ENCODE measurements around the gene ZSCAN2.
"Not testable (repeated sequence)": the region's sequence is repeated elsewhere in the genome, so short reads cannot be mapped to it uniquely, and the experiment has no call there.

The ZSCAN2 gene

GRCh38 chr15:84600687-84601554 is at the start of gene ZSCAN2:
Gene ZSCAN2 (plus strand): TSS chr15:84601009. CDS start chr15:84603928, 2,919 bp downstream.
- DNase-seq (ENCODE audit: low read depth, low spot score), result peak; percentile 98

GRCh38 chr15:84551624-84552023 is 49.2 kb upstream of the ZSCAN2 start:
- not testable (repeated sequence) for DNase-seq (ENCODE audit: low read depth, low spot score)

- DNase-seq (ENCODE audit: low read depth, low spot score), result peak; percentile 50
Measured at GRCh38 chr15:84552896-84553295, 47.9 kb upstream of the ZSCAN2 start.

- DNase-seq (ENCODE audit: low read depth, low spot score), result not testable (repeated sequence)
Measured at GRCh38 chr15:84556690-84557089, 44.1 kb upstream of the ZSCAN2 start.

- not testable (repeated sequence) for DNase-seq (ENCODE audit: low read depth, low spot score)
Measured at GRCh38 chr15:84568021-84568420, 32.8 kb upstream of the ZSCAN2 start.

- DNase-seq (ENCODE audit: low read depth, low spot score), result no peak
Measured at GRCh38 chr15:84570164-84570735, 30.6 kb upstream of the ZSCAN2 start.

- DNase-seq (ENCODE audit: low read depth, low spot score), result no peak
Measured at GRCh38 chr15:84572231-84572630, 28.6 kb upstream of the ZSCAN2 start.

- DNase-seq (ENCODE audit: low read depth, low spot score), result no peak
Measured at GRCh38 chr15:84575493-84575892, 25.3 kb upstream of the ZSCAN2 start.

GRCh38 chr15:84577891-84578290 is 22.9 kb upstream of the ZSCAN2 start:
- not testable (repeated sequence) for DNase-seq (ENCODE audit: low read depth, low spot score)

GRCh38 chr15:84579261-84579721 is 21.5 kb upstream of the ZSCAN2 start:
- peak; percentile 72 for DNase-seq (ENCODE audit: low read depth, low spot score)

- not testable (repeated sequence) for DNase-seq (ENCODE audit: low read depth, low spot score)
Measured at GRCh38 chr15:84581676-84582428, 19.0 kb upstream of the ZSCAN2 start.

- peak; percentile 11 for DNase-seq (ENCODE audit: low read depth, low spot score)
Measured at GRCh38 chr15:84582583-84583157, 18.1 kb upstream of the ZSCAN2 start.

GRCh38 chr15:84583921-84584320 is 16.9 kb upstream of the ZSCAN2 start:
- not testable (repeated sequence) for DNase-seq (ENCODE audit: low read depth, low spot score)

- DNase-seq (ENCODE audit: low read depth, low spot score), result peak; percentile 62
Measured at GRCh38 chr15:84586696-84587095, 14.1 kb upstream of the ZSCAN2 start.

- DNase-seq (ENCODE audit: low read depth, low spot score), result peak; percentile 92
Measured at GRCh38 chr15:84588053-84588874, 12.5 kb upstream of the ZSCAN2 start.

GRCh38 chr15:84590406-84590805 is 10.4 kb upstream of the ZSCAN2 start:
- DNase-seq (ENCODE audit: low read depth, low spot score), result no peak

GRCh38 chr15:84591815-84592214 is 9.0 kb upstream of the ZSCAN2 start:
- DNase-seq (ENCODE audit: low read depth, low spot score), result no peak

- DNase-seq (ENCODE audit: low read depth, low spot score), result no peak
Measured at GRCh38 chr15:84594617-84595290, 6.1 kb upstream of the ZSCAN2 start.

- no peak for DNase-seq (ENCODE audit: low read depth, low spot score)
Measured at GRCh38 chr15:84595660-84596059, 5.1 kb upstream of the ZSCAN2 start.

GRCh38 chr15:84597296-84597695 is 3.5 kb upstream of the ZSCAN2 start:
- DNase-seq (ENCODE audit: low read depth, low spot score), result no peak
